ENCODE measurements around the gene EPHB4.
A peak's percentile ranks its signal among the peaks of the same experiment; 100 is the strongest.

EPHB4 gene

DNA sequence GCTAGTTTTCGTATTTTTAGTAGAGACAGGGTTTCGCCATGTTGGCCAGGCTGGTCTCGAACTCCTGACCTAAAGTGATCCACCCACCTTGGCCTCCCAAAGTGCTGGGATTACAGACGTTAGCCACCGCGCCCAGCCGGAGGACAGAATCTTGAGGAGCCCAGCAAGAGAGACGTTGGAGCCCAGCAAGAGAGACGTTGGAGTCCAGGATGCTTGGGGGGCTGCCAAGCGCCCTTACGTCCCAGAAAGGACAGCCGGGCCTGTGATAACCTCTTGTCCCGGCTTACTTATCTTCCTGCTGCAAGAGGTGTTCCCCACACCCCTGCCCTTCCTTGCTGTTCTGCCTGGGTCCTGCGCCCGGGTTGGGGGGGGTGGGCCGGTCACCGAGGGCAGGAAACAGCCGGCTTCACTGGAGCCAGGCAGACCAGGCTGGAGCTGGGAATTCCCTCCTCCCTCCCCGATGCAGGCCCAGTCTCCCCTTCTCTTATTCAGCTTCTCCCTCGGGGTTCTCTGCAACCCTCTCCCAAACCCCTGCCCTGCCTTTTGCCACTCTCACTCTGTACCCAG lies 1.9 kb upstream of the EPHB4 start:
- Histone ChIP-seq H3K9me3 (no peaks in the 10 kb centered on the region), H3K4me1 (no peaks in the 10 kb centered on the region), H3K36me3 (no peaks in the 10 kb centered on the region), H3K27me3 (peaks cover 68% of the 10 kb centered on the region), H3K4me3 (ENCODE audit: low read depth, low read length) (no peak overlapping the region)
- TF ChIP-seq, protein P1, sequence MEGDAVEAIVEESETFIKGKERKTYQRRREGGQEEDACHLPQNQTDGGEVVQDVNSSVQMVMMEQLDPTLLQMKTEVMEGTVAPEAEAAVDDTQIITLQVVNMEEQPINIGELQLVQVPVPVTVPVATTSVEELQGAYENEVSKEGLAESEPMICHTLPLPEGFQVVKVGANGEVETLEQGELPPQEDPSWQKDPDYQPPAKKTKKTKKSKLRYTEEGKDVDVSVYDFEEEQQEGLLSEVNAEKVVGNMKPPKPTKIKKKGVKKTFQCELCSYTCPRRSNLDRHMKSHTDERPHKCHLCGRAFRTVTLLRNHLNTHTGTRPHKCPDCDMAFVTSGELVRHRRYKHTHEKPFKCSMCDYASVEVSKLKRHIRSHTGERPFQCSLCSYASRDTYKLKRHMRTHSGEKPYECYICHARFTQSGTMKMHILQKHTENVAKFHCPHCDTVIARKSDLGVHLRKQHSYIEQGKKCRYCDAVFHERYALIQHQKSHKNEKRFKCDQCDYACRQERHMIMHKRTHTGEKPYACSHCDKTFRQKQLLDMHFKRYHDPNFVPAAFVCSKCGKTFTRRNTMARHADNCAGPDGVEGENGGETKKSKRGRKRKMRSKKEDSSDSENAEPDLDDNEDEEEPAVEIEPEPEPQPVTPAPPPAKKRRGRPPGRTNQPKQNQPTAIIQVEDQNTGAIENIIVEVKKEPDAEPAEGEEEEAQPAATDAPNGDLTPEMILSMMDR (IDR thresholded peaks at IDR 0.05; ENCODE audit: low read depth, low read length), result no peak
- no peak for DNase-seq

DNA sequence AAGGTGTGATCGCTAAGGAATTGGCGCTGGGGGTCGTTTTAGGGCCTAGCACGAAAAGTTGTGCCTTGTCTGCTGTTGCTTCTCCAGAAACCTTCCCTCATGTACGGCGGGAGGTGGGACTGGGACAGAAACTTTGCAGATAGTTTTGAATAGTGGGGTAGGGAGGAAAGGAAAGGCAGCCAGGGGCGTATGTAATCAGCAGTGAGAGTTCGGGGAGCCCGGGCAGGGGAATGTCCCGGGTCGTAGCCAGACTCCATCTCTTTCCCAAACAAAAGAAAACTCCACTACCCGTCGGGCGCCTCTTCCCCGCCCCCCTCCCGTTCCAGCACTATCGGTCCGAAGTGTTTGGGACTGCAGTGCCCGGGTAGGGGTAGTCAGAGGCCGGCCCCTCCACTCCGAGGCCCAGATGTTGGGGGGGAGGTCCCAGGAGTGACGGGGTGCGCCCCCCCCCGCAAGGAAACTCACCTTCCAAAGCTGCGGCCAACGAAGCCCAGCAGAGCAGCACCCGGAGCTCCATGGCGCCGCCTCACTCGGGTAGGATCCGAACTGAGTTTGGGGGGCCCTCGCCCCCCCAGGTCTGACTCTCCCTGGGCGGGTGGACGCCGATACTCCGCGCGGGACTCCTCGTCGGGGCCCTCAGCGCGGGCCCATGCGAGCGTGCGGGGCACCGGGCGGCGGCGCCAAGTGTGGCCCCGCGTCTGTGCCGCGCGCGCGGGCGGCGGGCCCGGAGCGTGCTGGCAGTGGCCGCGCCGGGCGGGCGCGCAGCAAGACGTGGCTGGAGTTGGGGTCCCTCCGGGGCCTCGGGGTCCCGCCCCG lies 601 bp downstream of the EPHB4 start:
- H3K4me1 ChIP-seq, result no peaks in the 10 kb centered on the region
- peak overlapping the region; percentile 23; the same call in 1 of the 2 replicates for H3K4me3 ChIP-seq (ENCODE audit: low read depth, low read length)
- H3K36me3 ChIP-seq, result no peaks in the 10 kb centered on the region
- TF ChIP-seq, protein P1 (IDR thresholded peaks at IDR 0.05; ENCODE audit: low read depth, low read length), result no peak
- peaks cover 68% of the 10 kb centered on the region for H3K27me3 ChIP-seq
- no peak for DNase-seq
- no peaks in the 10 kb centered on the region for H3K9me3 ChIP-seq

DNA sequence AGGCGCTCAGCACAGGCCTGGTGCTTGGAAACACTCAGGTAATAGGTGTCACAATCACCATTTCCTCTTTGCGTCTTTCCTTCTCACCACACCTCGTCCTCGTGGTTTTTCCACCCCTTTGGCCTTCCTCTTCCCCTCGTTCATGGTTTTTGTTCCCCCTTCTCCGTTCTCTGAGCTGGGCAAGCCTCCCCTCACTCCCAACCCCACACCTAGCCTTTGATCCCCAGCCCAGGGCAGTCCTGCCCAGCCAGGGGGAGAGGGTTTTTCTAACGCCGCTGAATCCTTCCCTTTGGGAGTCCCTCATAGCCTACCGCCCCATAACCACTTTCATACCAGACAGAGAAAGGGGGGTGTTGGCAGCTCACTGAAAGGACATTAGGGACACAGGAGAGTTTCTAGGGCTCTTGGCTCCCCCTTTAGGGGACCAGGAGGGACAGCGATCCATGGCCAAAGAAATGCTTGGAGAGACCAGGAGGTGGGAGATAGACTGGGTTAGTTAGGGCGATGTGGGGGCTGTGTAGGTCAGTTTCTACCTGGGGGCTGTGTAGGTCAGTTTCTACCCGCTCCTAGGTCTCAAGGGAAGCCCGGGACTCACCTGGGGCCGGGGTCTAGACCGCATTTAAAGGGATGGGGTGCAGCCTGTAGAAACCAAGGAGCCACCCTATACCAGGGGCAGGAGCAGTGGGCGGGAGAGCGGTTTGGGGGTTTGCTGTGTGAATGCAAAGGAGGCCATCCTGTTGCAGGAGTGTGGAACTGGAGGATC lies 1.4 kb downstream of the EPHB4 start:
- TF ChIP-seq, protein P1 (IDR thresholded peaks at IDR 0.05; ENCODE audit: low read depth, low read length), result peak; percentile 50
- Histone ChIP-seq H3K27me3 (peaks cover 60% of the 10 kb centered on the region), H3K4me1 (no peaks in the 10 kb centered on the region), H3K4me3 (ENCODE audit: low read depth, low read length) (no peak overlapping the region), H3K36me3 (no peaks in the 10 kb centered on the region), H3K9me3 (no peaks in the 10 kb centered on the region)
- no peak for DNase-seq

DNA sequence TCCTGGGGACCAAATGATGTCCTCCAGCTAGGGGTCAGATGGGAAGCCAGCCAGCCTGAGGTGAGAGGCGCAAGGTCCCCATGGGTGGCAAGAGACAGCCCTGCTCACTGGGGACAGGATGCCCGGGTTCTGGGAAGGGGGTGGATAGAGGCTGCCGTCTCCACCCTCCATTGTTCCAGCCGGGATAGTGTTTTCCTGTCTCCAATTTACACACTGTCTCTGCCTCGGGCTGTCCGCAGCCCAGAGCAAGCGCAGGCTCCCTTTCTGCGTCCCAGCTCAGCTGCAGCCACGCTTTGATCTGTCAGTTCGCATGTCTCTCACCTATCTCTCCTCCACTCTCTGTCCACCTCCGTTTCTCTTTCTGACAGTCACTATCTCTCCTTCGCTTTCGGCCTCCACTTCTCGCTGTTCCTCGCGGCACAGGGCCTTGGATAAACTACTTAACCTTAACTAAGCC lies 2.1 kb downstream of the EPHB4 start:
- no peak for DNase-seq

DNA sequence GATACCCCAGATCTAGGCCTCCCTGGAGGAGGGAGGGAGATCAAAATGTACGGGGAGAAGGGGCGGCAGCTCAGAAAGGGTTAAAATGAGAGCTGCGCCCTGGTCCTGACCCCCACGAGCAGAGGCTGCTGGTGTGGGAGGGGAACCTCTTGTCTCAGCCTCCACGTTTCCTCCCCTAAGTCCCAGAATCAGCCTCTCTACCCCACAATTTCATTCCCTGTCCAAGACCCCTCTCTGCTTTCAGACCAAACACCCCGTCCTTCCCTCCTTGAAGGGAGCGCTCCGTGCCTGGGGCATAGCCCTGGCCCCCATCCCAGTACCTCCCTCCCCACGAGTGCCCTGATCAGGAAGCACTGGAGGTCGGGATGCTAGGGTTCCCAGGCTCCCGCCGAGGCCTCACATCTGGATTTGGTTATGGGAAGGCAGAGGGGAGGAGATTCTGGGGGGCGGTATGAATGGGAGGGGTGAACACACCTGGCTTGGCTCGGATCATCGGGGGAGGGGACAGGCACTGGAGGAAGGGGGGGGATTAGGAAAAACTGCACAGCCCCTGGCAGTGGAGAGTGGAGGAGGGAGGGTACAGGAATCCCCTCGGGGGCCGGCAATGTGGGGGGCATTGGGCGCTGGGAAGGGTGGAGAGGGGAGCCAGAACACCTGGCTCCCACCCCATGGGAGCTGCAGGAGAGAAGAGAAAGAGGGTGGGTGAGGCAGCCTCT lies 2.7 kb downstream of the EPHB4 start:
- H3K9me3 ChIP-seq, result no peaks in the 10 kb centered on the region
- no peak overlapping the region for H3K4me3 ChIP-seq (ENCODE audit: low read depth, low read length)
- no peaks in the 10 kb centered on the region for H3K36me3 ChIP-seq
- TF ChIP-seq, protein P1 (IDR thresholded peaks at IDR 0.05; ENCODE audit: low read depth, low read length), result no peak
- no peaks in the 10 kb centered on the region for H3K4me1 ChIP-seq
- no peak for DNase-seq
- peaks cover 53% of the 10 kb centered on the region for H3K27me3 ChIP-seq

More for the DNA sequence above, 2.1 kb downstream of the EPHB4 start:
- Histone ChIP-seq H3K4me3 (ENCODE audit: low read depth, low read length) (no peak overlapping the region), H3K27me3 (peaks cover 55% of the 10 kb centered on the region), H3K4me1 (no peaks in the 10 kb centered on the region), H3K9me3 (no peaks in the 10 kb centered on the region), H3K36me3 (no peaks in the 10 kb centered on the region)
- TF ChIP-seq, protein P1 (IDR thresholded peaks at IDR 0.05; ENCODE audit: low read depth, low read length), result no peak

Data from BE2C (cell line).